Cortex of kidney (tissue), 1 donor: ENCODE measurements around the gene SNORC.
"Not testable (repeated sequence)": the region's sequence is repeated elsewhere in the genome, so short reads cannot be mapped to it uniquely, and the experiment has no call there.

Source experiments
- DNase-seq: peaks from one replicate; lab custom pipeline; 2025; lab: John Stamatoyannopoulos, UW

Gene SNORC

GRCh38 chr2:232896720-232897597 is 26.9 kb downstream of the SNORC start:
- DNase-seq: no peak

- no peak for DNase-seq
Observed at GRCh38 chr2:232897598-232898408, 27.7 kb downstream of the SNORC start.

- no peak for DNase-seq
Observed at GRCh38 chr2:232898592-232899543, 28.8 kb downstream of the SNORC start.

GRCh38 chr2:232900811-232901735 is 31.0 kb downstream of the SNORC start:
- DNase-seq: no peak

GRCh38 chr2:232901736-232902578 is 31.9 kb downstream of the SNORC start:
- DNase-seq: no peak

- no peak for DNase-seq
Observed at GRCh38 chr2:232903989-232904388, 33.9 kb downstream of the SNORC start.

GRCh38 chr2:232906867-232907717 is 37.0 kb downstream of the SNORC start:
- DNase-seq: not testable (repeated sequence)

GRCh38 chr2:232907718-232908085 is 37.6 kb downstream of the SNORC start:
- DNase-seq: not testable (repeated sequence)

- DNase-seq: no peak
Observed at GRCh38 chr2:232908695-232909094, 38.6 kb downstream of the SNORC start.

GRCh38 chr2:232910376-232910775 is 40.3 kb downstream of the SNORC start:
- DNase-seq: no peak

GRCh38 chr2:232911712-232912277 is 41.7 kb downstream of the SNORC start:
- no peak for DNase-seq

GRCh38 chr2:232913903-232914302 is 43.8 kb downstream of the SNORC start:
- DNase-seq: no peak

- no peak for DNase-seq
Observed at GRCh38 chr2:232919141-232919540, 49.1 kb downstream of the SNORC start.

- DNase-seq: no peak
Observed at GRCh38 chr2:232920055-232920454, 50.0 kb downstream of the SNORC start.

- DNase-seq: no peak
Observed at GRCh38 chr2:232920760-232921159, 50.7 kb downstream of the SNORC start.

- DNase-seq: no peak
Observed at GRCh38 chr2:232924433-232924832, 54.4 kb downstream of the SNORC start.

- no peak for DNase-seq
Observed at GRCh38 chr2:232925153-232925820, 55.2 kb downstream of the SNORC start.

GRCh38 chr2:232925821-232926156 is 55.7 kb downstream of the SNORC start:
- no peak for DNase-seq
